HG03378 (cell line): ENCODE measurements around the gene OAF.
"Not testable (repeated sequence)": the region's sequence is repeated elsewhere in the genome, so short reads cannot be mapped to it uniquely, and the experiment has no call there.

Source experiments
- ATAC-seq: cut with Tn5 transposase; IDR thresholded peaks from one replicate; pipeline ENCODE4 v1.9.1; 2021; ENCODE audit warnings: mild to moderate bottlenecking, moderate library complexity; ENCODE audit not compliant: unreplicated experiment

OAF gene

DNA sequence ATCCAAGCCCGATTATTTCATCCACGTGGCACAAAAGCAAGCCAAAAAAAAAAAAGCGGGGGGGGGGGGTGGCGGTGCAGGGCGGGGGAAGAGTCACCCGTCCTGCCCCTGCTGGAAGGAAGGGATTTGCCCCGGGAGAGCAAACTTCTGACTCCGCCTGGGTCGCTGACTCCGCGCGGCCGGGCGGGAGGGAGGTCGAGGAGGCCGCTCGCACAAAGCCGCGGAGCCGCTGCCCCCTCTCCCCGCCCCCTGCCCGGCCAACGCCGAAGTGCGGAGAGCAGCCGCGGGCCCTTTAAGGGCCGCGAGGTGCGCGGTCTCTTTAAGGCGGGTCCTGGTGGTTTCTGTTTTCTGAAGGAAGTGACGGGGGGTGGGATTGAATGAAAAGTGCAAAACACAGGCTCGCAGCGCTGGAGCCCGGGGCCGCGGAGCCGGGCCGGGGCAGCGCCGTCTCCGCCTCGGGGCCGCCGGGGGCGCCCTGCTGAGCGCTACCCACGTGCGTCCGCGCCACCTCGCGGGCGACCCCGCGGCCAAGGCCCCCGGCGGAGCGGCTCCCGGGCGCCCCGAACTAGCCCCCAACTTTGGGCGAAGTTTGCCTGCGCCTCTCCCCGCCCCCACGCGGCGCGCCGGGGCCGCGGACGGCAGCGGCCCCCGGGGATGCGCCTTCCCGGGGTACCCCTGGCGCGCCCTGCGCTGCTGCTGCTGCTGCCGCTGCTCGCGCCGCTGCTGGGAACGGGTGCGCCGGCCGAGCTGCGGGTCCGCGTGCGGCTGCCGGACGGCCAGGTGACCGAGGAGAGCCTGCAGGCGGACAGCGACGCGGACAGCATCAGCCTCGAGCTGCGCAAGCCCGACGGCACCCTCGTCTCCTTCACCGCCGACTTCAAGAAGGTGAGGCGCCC is at the start of gene OAF:
Gene OAF (plus strand): TSS at position 407 of the 896 bp plus-strand sequence. CDS start 248 bp downstream, at position 655.
- no peak for ATAC-seq

DNA sequence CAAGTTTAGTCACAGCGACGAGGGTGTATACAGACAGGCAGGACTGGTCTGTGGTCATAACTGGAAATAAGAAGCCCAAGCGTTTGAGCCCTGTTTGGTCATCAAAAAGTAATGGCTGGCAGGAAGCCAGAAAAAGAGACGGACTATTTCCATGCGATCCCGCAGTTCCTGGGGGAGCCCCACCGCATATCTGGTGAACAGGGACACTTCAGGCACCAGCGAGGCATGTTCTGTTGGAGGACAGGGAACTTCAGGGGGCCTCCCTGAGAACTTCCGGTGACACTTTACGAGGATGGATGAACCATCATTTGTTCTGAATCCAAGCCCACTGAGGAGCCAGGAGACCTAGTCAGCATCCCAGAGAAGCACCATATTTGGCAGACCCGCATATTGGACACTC is 43.2 kb upstream of the OAF start:
- no peak for ATAC-seq

DNA sequence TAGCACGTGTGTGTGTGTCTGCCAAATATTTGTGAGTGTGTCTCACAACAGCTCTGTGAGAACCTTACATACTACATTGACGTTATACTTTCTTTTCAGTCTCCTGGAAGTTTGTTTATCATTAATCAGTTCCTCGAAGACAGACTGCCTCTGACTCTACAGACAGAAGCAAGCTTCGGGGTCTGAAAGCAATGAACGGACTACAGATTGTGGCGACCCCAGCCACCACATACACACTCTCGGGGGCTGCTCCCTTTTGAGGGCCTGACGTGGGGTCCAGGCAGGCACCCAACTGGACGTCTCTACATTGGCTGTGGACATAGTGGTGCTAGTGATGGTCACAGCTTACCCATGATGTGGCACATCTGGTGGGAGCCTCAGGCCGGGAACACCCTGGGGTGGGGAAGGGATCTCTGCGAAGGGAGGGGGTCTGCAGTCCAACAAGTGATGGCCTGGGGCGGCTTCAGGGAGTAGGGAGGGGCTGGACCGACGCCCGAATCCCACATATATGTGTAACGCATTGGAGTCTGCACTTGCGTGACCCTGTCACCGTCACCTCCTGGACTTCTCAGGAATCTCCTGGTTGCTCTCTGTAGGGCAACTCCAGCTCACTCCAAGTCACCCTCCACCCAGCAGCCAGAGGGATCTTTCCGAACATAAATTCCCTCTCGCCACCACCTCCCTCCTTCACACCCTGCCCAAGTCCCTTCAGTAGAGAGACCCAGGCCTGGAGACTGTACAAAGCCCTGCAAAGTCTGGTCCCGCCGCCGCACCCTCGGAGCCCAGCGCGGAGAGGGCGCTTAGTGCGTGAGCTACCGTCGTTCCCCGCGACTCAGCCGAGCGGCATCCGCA is 42.5 kb upstream of the OAF start:
- no peak for ATAC-seq

DNA sequence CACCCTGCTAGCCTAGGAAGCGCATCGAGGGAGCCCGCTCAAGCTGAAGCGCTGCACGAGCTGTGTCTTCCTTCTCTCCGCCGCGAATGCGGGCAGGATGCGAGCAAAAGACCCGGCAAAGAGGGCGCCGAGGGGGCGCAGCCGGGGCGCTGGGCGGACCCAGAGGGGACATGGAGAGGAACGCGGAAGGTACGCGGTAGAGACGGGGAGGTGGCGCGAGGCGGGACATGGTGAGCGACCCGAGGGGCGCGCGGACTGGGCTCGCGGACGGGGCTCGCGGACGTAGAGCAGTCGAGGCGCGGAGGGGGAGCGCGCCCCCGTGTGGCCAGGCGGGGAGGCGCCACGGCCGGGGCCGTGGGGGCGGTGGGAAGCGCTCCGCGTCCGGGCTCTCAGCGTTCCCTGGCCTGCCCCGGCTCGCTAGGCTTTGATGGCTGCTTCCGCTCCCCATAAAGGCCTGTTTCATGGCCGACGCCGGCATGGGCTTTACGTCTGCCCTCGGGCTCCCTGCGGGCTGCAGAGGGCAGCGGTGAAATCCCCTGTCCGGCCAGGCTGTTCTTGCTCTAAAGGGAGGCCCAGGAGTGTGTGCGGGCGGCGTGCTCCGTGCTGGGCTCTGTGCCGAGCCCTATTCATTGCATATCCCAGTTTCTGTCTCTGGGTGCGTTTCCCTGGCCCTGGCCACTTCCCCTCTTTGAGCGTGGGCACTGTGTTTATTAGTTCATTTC is 41.7 kb upstream of the OAF start:
- ATAC-seq = no peak

DNA sequence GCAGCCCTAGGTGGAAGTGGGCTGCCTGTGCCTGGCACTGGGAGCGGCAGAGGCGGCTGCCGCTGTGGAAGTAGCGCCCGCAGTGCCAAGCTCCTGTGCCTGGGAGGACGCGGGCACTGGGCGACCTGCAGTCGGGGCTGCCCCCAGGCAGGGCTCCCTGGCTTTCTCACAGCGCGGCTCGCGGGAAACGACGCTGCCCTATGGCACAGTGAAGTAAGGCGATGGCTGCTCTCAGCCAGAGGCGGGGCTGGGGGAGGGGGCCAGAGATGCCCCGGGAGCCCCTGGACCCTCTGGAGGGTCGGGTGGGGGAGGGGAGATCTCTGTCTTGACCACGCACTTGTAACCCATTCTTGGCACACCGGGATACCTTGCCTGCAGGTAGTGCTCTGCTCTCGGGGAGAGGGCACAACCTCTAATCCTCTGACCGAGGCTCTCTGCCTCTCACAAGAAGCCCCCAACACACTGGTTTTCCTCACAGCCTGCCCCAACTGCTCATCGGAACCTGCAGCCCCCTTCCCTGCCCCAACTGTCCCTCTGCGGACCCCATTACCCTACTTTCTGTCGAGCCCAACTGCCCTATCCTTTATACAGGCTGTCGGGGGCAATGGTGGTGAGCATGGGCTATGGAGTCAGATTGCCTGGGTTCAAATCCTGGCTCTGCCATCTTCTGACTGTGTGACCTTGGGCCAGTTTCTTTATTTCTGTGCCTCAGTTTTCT is 40.7 kb upstream of the OAF start:
- no peak for ATAC-seq

DNA sequence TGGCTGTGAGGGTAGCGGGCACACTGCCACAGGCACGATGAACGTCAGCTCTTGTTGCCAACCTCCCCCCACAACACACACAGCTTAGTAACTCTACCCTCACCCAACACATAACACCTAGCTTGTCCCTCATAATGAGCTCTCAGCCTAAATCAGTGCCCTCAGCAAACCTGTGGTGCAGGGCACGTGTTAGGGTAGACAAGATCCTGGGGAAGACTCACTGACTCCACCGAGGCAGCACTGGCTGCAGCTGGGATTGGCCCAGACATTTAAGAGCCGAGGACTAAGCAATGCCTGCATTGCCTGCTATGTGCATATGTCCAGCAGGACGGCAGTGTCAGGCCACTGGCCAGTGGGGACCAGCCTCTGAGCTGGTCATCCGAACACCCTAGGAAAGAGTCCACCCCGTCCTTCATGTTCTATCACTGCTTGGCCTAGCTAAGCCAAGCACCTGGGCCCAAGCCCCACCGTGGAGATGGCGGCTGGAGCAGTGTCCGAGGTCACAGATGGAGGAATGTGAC is 40.0 kb upstream of the OAF start:
- ATAC-seq = no peak

DNA sequence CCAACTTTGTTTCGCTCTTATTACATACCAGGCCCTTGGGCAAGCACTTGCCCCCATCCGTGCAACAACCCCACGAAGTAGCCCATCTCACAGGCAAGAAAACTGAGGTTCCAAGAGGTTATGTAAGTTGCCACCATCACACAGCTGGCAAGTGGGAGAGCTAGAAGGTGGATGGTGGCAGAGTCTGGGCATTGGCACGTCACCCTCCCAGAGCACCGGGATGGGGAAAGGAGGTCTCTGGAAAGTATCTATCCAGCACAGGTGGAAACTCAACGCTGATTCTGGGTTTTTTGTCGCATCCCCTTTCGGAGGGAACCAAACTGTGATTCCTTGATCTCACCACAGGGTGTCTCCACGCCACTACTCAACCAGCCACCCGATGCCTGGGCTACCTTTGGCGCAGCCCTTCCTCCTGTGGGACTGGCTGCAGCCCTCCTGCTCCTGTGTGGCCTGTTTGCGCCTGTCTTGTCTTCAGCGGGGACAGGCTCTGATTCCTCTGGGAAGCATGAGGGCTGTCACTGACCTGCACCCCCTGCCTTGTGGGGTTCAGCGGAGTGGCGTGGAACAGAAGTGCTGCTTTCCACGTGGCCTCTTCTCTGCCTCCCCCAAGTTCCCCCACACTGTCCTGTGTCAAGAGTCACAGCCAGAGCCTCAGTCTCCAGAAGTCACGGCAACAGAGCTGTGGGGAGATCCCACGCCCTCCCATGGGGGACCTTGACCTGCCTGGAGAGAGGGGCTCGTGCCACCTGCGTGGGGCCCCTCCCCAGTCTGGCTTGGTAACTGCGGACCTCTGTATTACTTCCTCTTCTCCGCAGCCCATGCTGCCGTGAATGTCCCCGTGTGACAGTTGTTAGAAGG is 38.5 kb upstream of the OAF start:
- ATAC-seq = no peak

DNA sequence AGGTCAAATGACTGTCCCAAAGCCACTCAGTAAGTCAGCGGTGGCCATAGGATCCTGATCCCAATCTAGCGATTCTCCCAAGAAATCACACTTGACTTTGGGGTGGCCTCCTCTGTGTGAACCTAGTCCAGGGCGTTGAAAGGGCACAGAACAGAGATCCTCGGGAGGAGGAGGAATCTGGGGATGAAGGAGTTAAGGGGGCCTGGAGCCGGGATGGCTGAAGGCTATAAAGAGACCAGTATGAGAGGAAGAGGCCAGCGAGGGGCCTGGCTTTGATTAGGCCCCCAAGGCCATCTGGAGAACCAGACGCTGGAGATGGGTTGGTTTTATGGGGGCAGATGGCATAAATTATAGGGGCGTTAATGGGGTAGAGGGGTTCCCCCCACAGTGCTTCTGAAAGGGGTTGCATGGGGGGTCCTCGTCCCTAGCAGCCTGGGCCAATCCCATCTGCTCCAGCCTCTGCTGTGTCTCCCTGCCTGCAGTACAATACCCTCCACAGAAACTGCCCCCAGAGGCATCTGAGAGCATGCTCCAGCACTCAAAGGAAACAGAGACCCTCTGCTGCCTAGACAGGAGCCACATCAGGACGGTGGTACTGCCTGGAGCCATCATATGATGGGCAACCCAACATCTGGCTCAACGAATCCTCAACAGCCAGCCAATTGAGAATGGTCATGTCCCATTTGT is 37.7 kb upstream of the OAF start:
- ATAC-seq = no peak

DNA sequence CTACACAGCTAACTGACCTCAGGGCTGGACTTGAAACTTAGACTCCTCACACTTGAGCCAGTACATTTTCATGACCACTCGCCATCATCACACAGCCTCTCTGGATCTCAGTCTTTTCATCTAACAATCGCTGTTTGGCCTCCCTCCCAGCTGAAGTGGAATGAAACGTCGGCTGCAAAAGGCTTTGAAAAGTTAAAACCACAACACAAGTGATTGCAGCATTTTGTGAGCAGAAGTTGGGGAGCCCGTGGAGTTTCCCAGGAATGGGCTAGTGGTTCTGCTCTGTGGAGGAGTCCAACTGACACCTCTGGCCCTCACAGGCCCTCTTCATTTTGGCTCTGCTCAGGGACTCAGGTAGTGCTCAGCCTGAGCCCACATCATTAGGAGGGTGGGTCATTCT is 37.0 kb upstream of the OAF start:
- ATAC-seq = no peak

DNA sequence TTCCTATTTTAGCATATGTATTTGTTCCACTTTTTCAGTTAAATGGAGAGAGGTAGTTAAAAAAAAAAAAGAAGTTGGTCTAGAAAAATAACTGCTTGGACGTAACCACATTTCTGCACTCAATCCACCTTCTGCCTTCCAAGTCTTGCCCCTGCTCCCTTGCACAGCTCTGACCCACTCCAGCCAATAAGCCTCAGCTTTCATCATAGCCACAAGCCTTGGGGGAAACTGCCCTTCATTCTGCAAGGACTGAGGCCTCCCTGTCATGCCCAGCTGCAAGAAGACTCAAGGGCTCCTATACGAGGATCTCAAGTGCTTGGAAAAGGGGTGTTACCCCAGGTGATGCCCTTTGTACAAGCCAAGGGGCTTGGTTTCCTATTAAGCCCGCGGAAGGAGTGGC is 36.0 kb upstream of the OAF start:
- ATAC-seq = no peak

DNA sequence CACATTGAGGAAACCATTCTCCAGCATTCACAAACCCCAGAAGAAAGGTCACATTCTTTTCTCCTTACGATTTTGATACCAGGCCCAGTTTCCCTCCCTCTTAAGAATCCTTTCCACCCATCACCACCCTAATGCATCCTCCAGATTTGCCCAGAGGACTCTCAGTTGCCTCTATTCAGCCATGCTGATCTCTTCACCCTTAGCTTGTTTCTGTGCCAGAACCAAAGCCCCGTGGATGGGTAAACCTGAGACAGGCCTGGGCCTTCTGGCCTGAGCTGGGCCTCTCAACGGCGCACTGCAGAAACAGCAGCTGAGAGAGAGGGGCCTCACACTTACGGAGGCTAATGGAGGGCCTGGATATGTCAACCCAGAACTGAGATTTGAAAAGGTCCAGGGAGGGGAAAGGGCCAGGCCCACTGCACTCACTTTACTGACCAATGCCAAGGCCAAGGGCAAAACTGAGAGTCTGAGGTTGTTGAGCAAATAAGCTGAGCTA is 32.2 kb upstream of the OAF start:
- no peak for ATAC-seq

DNA sequence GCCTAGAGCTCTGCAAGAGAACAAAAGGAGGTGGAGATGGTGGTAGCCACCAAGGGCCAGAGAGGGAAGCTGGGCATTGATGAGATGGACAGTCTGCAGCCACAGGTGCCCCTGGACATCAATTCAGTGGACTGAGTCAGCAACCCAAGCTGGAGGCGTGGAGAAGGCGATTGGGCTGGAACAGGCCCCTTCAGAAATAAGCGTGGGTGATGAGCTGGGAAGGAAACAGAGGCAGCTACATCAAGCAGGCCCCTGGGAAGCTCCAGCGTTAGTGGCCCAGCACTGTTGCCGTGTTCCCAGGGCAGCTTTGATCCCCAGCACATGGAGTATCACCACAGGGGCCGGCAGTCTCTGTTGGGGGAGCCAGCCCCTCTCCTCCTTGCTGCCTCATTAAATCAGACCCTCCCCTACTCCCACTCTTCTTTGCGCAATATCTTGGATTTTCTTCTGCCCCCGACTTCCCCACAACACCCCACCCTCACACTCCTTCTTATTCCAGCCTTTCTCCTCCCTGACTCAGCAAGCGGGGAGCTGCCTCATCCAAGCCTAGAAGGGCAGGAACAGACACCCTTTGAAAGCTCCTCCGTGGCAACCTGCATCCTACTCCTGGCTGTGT is 31.7 kb upstream of the OAF start:
- no peak for ATAC-seq

DNA sequence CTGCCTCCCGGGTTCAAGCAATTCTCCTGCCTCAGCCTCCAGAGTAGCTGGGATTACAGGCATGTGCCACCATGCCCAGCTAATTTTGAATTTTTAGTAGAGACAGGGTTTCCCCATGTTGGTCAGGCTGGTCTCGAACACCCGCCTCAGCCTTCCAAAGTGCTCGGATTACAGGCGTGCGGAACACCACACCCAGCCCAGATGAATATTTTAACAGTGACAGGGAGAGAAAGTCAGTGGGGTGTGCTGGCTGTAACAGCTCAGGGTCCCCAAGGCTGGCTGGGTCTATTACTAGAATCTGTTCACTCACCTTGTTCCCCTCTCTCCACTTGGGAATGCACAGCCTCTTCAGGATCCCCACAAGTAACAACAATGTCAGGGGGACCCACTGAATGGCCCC is 30.8 kb upstream of the OAF start:
- ATAC-seq = not testable (repeated sequence)

DNA sequence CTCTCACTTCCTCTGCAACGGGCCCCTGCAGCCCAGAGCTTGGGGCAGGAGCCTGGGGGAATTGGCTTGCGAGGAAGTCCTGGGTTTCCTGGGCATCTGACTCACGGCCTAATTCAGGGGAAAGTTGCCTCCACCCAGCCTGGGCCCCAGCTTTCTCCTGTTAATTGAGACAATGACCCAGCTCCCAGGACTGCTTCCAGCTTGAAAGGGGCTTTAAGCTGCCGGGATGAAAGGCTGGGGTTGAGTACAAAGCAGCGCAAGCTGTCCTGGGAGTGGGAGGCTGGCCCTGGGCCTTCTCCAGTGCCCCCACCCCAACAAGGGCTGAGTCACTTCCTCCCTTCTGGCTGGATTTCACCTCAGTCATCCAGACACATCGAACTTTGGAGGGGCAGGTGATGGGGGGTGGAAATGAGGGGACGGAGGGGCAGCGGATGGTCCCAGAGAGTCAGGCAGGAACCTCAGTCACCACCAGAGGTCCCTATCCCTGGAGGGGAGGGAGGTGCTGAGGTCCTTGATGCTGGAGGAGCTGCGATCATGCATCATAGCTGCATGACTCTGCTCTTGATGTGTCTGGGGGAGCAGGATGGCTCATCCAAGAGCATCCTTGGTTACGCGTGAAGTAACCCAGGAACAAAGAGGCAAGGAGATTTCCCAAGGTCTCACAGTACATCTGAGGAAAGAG is 30.1 kb upstream of the OAF start:
- ATAC-seq = no peak

DNA sequence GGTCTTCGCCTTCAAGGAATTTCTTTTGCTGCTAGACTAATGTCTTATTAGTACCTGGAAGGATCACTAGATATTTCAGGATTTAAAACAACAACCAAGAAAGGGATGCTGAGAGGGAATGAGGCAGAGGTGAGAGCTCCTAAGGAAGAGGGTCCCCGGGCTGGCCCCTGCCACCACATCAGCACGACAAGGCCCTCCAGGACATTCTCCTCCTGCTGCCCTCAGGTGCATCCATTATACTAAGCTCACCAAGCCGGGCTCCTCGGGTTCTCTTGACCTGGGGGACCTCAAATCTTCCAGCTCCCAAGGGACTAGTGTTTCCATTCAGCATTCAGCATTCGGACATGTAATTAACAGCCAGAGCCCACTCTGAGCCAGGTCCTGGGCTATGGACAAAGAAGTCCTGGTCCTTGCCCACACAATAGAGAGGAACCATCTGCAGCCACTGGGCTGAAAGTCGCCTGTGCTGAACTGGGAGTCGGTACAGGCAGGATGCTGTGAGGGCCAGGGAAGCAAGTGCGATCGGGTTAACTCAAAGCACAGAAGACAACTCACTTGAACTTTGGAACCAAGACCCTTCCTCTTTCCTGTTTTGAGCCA is 29.4 kb upstream of the OAF start:
- ATAC-seq = no peak

DNA sequence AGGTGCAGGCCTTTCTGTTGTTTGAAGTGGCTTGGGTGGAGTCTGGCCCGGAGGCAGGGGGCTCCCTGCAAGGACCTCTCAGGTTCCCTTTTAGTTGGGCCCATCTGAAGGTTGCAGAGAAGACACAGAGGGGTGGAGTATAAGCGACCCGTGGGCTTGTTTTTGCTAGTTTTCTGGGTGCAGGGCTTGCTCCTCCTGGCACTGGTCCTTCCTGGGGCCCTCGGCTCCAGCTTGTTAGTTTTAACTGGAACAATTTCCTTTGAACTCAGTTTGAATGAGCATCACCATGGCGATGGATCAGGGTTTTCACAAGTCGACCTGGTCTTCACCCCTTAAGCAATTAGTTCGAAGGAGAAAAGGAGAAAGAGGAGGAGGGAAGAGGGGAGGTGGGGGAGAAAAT is 28.5 kb upstream of the OAF start:
- no peak for ATAC-seq

DNA sequence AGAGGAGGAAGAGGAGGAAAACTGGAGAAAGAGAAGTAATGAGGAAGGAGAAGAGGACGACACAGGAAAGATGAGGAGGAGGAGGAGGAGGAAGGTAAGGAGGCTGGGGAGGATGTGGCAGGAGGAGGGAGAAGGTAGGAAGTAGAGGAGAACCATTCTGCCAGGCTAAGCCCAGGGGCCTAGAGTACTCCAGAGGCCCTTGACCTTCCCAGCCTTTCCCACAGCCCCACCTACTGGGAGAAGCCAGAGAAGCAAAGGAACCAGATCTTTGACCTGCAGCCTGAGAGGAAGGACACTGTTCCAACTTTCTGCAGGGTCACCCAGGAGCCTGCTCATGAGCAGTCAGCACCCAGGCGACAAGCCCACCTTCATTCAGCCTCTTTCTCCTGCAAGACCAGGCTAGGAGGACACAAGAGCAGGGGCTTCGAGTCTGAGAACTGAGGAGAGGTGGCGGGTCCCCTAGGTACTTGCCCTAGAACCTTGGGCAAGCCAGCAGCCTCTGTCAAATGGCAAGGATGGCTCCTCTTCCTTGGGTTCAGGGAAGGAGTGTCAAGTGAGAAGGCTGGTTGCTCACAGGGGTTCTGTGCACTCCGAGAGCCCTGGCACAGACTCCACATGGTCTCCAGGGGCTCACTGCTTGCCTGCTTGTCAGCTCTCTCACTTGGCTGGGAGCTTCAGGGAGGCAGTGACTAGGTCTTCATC is 27.9 kb upstream of the OAF start:
- ATAC-seq = no peak
